Cardiac fibroblast (primary cell): ENCODE data around the gene DAW1.
"Not testable (repeated sequence)": the region's sequence is repeated elsewhere in the genome, so short reads cannot be mapped to it uniquely, and the experiment has no call there.

Experiments
- DNase-seq, 2 donors: peaks; one replicate each; pipeline versions ENCODE4 v3.0.0 to v3.0.0-alpha.2; 2010; ENCODE audit warnings: low read depth in 2 of 2
- H3K4me3 ChIP-seq, 2 donors: replicated peaks in 1 of 2; 1 replicate in 1 of 2; 2 replicates in 1 of 2; pipeline ENCODE4 v1.5.1; 2011; ENCODE audit warnings: low read depth in 2 of 2, low read length in 2 of 2, mild to moderate bottlenecking in 2 of 2, moderate library complexity in 1 of 2
- TF ChIP-seq, protein P1 (sequence below): IDR thresholded peaks from one replicate; pipeline ENCODE4 v1.5.1; 2011; ENCODE audit warnings: low read depth, mild to moderate bottlenecking, low read length, inconsistent platforms

Gene DAW1

DNA sequence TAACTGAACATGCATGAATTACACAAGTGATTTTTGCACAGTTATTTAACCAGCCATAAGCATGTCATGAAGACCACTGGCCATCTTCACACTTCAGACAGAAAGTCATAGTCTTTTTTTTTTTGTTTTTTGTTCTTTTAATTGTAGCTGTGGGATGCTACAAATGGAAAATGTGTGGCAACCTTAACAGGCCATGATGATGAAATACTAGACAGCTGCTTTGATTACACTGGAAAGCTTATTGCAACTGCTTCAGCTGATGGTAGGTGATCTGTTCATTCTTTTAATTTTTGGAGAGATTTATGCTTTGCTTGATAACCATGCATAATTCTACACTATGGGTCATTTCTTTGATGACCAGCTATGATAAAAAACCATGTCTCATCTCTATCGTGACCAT is 35.6 kb downstream of the DAW1 start:
- TF ChIP-seq, protein P1, sequence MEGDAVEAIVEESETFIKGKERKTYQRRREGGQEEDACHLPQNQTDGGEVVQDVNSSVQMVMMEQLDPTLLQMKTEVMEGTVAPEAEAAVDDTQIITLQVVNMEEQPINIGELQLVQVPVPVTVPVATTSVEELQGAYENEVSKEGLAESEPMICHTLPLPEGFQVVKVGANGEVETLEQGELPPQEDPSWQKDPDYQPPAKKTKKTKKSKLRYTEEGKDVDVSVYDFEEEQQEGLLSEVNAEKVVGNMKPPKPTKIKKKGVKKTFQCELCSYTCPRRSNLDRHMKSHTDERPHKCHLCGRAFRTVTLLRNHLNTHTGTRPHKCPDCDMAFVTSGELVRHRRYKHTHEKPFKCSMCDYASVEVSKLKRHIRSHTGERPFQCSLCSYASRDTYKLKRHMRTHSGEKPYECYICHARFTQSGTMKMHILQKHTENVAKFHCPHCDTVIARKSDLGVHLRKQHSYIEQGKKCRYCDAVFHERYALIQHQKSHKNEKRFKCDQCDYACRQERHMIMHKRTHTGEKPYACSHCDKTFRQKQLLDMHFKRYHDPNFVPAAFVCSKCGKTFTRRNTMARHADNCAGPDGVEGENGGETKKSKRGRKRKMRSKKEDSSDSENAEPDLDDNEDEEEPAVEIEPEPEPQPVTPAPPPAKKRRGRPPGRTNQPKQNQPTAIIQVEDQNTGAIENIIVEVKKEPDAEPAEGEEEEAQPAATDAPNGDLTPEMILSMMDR = no peak
- H3K4me3 ChIP-seq = no peak overlapping the region
- DNase-seq = no peak

DNA sequence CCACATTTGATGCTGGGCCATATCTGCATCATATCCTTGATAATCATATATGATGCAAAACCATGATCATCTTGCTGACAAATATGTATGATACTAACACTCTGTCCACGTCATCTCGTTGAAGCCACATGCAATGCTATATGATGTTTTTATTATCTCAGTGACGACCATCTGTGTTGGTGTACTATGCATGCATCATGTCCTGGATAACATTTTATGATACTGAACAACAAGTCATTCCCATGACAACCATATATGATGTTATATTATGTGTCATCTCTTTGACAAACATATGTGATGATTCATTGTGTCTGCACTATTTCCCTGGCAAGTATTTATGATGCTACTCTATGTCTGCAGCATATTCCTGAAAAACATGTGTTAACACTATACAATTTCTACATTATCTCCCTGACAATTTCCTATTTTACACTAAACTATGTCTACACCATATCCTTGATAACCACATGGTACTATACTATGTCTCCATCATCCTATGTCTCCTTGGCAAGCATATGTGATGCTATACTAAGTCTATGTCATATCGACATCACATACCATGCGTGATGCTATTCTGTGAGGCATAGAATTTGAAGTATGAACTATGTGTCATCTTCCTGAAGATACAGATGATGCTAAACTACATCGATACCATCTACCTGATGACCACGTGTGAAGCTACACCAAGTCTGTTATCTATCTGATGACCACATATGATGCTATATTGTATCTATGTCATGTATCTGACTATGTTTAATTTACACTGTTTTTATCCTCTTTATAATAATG is 37.0 kb downstream of the DAW1 start:
- TF ChIP-seq, protein P1 = no peak
- DNase-seq = peak; percentile 23 to 80
- H3K4me3 ChIP-seq = no peak overlapping the region

DNA sequence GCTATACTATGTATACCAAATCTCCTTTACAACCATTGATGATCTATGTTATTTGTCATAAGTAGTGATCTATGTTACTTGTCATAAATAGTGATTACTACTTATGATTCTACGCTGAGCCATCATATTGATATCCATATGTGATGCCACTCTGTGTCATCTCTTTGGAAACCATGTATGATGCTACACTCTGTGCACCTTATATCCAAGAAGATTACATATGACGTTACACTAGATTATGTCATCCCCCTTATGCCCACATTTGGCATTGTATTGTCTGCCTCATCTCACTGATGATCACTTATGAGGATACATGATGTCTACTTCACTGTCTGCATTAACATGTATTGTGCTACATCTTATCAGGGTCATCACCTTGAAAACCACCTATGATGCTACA is 42.9 kb downstream of the DAW1 start:
- no peak for DNase-seq
- TF ChIP-seq, protein P1 = no peak
- no peak overlapping the region for H3K4me3 ChIP-seq

DNA sequence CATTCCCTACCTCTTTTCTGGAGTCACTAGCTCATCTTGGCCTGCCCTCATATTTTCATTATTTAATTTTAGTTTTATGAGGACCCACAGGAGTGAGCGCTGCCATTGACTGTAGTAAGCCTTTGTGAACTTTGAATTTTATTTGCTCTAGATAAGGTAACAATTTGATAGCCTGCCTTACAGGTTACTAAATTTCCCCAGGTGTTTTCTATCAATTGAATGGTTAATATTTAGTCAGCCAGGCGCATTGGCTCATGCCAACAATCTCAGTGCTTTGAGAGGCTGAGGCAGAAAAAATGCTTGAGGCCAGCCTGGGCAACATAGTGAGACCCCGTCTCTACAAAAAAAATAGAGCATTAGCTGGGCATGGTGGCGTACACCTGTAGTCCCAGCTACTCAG is 50.2 kb downstream of the DAW1 start:
- H3K4me3 ChIP-seq = no peak overlapping the region
- TF ChIP-seq, protein P1 = no peak
- DNase-seq = no peak

DNA sequence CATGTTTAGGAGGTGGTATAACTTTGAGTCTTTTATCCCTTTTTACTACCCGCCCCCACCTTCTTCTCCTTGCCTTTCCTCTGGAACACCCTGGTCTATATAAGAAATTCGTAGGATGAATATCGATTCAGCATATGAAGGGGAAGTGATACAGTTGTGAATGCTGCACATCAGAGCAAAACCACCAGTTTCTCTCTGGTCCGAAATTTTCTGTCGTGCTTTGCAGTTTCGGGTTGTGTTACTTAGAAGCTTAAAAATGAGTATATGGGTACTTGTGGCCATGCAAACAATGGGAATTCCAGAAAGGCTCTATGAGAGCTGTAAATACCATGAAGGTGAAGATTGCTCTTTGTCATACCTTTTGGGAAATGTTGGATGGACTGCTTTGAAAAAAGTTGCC is 60.6 kb downstream of the DAW1 start:
- TF ChIP-seq, protein P1 = no peak
- no peak overlapping the region for H3K4me3 ChIP-seq
- DNase-seq = no peak

DNA sequence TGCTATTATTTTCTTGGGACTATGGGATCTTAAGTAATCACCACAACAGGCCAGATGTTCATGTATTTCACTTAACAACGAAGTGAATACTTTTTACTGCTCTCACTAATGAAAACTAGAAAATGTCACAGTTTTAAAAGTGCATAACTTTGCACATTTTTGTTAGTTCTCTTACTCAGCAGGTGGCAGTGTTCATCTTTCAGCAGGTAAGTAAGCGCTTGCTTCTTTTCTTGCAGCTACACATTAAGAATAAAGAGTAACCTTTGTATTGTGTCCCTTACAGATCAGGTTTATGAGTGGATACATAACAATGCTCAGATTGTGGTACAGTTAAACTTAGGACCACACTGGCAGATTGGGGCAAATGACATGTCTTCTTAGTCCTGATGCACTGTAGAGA is 61.0 kb downstream of the DAW1 start:
- no peak for DNase-seq
- TF ChIP-seq, protein P1 = no peak
- H3K4me3 ChIP-seq = no peak overlapping the region

DNA sequence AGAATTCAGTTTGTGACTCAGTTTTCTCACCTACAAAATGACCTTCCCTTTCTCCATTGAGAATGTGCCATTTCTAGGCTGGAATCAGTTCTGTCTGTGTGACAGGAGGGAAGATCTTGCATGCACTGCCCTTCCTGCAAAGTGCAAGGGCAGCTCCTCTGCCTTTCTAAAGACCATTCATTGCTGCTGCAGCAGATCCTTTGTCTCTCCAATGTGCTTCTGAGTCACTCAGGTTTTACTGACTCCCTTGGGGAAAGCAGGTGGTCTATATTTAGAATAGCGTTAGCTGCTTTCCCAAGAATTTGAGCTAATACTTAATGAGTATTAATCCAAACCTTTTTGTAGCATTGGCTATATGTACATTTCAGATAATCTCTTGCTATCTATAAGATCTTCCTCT is 62.5 kb downstream of the DAW1 start:
- DNase-seq = peak in 1 of 2 donors; percentile 12
- no peak overlapping the region for H3K4me3 ChIP-seq
- TF ChIP-seq, protein P1 = no peak

DNA sequence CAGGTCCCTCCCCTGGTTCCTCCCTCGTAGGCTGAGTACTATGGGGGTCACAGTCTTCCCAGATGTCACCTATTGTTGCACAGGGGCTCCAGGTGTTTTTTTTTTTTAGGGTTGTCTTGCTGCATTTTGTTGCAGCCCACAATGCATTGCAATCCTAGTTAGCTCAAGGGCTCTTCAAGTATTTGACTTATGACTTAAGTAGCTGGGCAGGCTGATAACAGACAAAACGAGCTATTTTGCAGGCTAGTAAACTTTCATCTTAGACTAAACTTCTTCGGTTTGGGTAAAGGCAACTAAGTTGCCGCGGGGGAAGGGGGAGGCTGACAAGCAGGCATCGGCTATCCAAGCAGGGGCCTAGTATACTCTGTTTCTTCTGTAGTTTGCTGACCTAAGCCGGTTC is 64.8 kb downstream of the DAW1 start:
- DNase-seq, H3K4me3 ChIP-seq: not testable (repeated sequence)
